AG09309 (cell line): ENCODE measurements around the gene YAP1.

Experiments
- DNase-seq: peaks from one replicate; pipeline ENCODE4 v3.0.0-alpha.2; 2010; ENCODE audit warnings: low read depth
- H3K4me3 ChIP-seq: 2 replicates; pipeline ENCODE4 v1.5.1; 2011; ENCODE audit warnings: mild to moderate bottlenecking, low read depth, low read length, moderate library complexity; ENCODE audit not compliant: control insufficient read depth
- TF ChIP-seq, protein P1 (sequence below): IDR thresholded peaks from 2 replicates; pipeline ENCODE4 v1.5.1; 2011; ENCODE audit warnings: mild to moderate bottlenecking, low read depth, low read length, inconsistent platforms; ENCODE audit not compliant: insufficient read depth, control insufficient read depth; ENCODE audit errors: missing control alignments

YAP1 gene

DNA sequence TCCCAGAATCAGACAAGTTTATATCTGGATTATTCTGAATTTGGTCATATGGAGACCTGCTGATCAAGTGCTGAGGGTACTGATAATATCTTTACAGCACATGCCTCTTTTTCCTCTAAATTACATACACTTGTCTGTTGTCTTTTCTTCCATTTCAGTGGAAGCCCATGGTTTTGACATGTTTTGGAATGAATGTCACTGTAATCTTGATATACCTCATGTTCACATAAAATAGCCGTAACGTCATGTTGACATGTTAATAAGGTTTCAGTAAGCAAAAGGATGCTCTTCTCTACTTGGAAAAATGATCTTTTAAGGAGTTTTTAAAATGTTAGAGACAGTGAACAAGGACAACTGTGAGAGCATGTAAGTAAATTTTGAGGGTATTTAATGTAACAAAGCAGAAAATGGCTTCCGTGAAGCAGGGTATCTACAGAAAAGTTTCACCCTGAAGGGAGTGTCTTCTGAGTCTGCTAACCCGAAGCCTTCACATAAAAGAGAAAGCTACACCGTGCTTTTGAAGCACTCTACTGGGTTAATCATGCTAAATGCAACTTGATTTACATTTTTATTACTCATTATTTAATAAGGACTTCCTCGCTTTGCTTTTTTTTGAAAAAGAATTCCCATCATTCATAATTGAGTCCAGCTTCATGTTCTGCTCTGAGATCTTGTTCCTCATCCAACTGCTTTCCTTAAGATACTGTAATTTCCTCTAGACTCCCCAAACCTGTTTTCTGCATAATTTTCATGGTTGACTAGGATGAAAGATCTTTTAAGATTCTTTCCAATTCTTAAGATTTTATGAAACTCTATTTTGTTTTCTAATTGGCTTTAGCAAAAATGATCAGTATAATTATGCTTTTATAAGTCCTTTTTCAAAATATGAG lies 56.2 kb downstream of the YAP1 start:
- TF ChIP-seq, protein P1, sequence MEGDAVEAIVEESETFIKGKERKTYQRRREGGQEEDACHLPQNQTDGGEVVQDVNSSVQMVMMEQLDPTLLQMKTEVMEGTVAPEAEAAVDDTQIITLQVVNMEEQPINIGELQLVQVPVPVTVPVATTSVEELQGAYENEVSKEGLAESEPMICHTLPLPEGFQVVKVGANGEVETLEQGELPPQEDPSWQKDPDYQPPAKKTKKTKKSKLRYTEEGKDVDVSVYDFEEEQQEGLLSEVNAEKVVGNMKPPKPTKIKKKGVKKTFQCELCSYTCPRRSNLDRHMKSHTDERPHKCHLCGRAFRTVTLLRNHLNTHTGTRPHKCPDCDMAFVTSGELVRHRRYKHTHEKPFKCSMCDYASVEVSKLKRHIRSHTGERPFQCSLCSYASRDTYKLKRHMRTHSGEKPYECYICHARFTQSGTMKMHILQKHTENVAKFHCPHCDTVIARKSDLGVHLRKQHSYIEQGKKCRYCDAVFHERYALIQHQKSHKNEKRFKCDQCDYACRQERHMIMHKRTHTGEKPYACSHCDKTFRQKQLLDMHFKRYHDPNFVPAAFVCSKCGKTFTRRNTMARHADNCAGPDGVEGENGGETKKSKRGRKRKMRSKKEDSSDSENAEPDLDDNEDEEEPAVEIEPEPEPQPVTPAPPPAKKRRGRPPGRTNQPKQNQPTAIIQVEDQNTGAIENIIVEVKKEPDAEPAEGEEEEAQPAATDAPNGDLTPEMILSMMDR, result no peak
- DNase-seq, result no peak

DNA sequence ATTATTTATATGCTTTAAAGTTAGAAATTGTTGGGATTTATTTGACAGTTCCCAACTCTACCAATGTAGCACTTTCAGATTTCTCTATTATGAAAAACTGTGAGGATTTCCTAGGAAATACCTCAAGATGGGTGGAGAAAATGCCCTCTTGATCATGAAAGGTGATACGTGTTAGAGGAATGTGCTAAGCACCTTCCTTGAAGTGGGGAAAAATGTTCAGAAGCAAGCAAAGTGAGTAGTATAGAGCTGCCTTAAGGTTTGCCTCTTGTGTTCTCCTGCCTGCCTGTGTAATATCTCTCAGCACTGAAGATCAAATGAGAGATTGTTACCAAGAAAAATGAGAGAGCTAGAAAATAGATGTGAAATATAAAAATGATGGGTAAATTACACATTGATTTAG lies 58.2 kb downstream of the YAP1 start:
- DNase-seq, result no peak
- TF ChIP-seq, protein P1, result no peak
- no peak overlapping the region for H3K4me3 ChIP-seq

More for the DNA sequence above, 56.2 kb downstream of the YAP1 start:
- no peak overlapping the region for H3K4me3 ChIP-seq

GRCh38 chr11:102171101-102171500 lies 60.9 kb downstream of the YAP1 start:
- DNase-seq, result no peak
- TF ChIP-seq, protein P1, result no peak
- no peak overlapping the region for H3K4me3 ChIP-seq

GRCh38 chr11:102172127-102172848 lies 62.0 kb downstream of the YAP1 start:
- no peak for DNase-seq
- no peak overlapping the region for H3K4me3 ChIP-seq
- TF ChIP-seq, protein P1, result no peak

DNA sequence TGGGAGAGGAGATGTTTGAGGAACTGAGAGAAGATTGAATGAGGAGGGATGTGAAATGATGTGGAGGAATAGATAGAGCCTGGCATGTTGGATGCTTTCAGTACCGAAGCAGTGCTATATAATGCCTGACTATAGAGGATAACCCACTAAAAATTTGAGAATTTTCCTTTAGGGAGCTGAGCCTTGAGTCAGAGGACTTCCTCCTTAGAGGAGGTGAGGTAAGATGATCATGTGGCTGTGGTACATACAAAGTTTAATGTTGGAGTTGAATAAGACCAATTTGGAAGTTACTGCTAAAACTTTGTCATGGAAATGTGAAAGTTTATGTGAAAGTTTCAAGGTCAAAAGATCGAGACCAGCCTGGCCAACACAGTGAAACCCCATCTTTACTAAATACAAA lies 66.9 kb downstream of the YAP1 start:
- TF ChIP-seq, protein P1, result no peak
- no peak overlapping the region for H3K4me3 ChIP-seq
- DNase-seq, result no peak

GRCh38 chr11:102177974-102178631 lies 67.9 kb downstream of the YAP1 start:
- TF ChIP-seq, protein P1, result no peak
- no peak overlapping the region for H3K4me3 ChIP-seq
- peak; percentile 67 for DNase-seq
